Measurements from ENCODE around the gene RABL6.
"Not testable (repeated sequence)": the region's sequence is repeated elsewhere in the genome, so short reads cannot be mapped to it uniquely, and the experiment has no call there.

Gene RABL6

DNA sequence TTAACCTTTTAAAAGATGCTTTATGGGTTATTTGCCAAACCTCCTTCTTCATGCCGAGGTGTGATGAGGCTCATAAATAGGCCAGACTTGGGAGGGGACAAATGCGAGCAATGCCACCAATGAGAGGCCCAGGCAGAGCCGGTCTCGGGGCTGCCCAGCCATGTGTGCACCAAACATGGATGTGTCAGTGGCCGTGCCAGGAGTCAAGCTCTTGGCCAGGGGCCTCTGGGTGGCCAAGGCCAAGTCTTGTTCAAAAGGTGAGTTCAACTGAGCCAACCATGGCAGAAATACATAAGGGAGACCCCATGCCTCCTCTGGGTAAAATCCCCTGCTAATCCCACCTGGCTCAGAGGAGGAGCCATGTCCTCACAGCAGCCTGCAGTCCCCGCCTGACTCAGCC is 32.6 kb upstream of the RABL6 start:
- DNase-seq (ENCODE audit: low spot score): no peak

DNA sequence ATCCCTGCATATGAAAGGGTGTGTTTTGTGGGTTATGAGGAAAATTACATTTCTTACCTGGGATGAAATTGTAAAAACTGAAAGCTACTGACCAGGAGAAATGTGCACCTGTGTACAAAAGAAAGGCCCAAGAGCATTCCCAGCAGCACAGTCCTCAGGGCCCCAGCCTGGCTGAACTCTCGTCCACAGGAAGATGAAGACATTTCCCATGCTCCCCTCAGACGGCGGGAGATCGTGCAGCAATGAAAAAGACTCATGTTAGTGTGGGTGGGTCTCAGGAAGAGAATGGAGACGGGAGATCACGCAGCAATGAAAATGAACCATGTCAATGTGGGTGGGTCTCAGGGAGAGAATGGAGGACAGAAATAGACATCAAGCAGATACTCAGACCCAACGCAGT is 30.8 kb upstream of the RABL6 start:
- DNase-seq (ENCODE audit: low spot score): no peak

- no peak for DNase-seq (ENCODE audit: low spot score)
Measured at GRCh38 chr9:136777359-136777758, 30.4 kb upstream of the RABL6 start.

DNA sequence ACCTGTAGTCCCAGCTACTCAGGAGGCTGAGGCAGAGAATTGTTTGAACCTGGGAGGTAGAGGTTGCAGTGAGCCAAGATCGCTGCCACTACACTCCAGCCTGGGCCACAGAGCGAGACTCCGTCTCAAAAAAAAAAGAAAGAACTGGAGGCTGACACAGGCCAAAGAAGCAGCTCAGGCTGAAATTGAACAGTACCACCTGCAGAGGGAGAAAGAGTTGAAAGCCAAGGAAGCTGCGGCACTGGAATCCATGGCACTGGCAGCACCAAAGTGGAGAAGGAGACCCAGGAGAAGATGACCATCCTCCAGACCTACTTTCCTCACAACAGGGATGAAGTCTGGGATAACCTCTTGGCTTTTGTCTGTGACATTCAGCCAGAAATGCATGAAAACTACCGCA is 27.9 kb upstream of the RABL6 start:
- no peak for DNase-seq (ENCODE audit: low spot score)

DNA sequence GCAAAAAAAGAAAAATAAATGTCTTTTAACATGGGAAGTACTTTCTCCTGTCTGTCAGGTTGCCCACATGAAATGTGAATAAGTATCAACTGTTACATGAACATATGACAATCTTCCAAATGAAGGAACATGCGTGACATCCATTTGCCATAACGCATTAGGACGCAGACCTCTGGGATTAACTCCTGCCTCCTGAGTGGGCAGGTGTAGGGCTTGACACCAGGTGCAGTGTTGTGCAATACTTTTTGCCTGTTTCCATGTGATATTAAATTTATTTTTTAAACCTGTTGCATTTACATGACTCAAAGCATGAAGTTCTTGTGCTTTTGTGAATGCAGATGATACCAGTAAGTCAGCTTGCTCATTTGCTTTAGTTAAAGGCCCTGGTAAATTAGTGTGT is 25.3 kb upstream of the RABL6 start:
- DNase-seq (ENCODE audit: low spot score): no peak

DNA sequence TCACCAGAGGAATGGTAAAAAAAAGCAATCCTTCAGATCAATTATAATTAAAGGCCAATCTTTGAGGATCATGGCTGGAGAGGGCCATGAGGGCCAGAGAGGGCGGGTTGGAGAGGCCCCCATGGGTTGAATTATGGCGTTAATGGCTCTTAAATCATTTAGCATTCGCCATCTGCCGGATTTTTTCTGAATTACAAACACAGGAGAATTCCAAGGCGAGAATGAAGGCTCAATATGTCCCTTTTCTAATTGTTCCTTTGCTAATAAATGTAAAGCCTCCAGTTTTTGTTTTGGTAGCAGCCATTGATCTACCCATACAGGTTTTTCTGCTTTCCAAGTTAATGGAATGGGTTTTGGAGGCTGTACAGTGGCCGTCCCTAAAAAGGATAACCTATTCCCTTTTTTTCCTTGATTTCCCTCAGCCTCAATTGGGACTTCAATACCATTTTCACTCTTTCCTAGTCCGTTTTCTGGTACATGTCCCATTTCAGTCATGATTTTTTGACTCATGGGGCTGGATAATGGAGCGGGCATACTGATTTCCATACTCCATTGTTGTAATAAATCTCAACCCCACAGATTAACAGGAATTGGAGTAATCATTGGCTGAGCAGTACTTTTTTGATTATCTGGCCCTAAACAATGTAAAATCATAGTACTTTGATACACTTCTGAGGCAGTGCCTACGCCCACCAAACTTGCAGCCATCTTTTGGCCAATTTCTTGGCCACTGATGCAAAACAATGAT is 23.3 kb upstream of the RABL6 start:
- DNase-seq (ENCODE audit: low spot score): no peak

- DNase-seq (ENCODE audit: low spot score): peak; percentile 56
Measured at GRCh38 chr9:136784997-136785361, 22.8 kb upstream of the RABL6 start.

DNA sequence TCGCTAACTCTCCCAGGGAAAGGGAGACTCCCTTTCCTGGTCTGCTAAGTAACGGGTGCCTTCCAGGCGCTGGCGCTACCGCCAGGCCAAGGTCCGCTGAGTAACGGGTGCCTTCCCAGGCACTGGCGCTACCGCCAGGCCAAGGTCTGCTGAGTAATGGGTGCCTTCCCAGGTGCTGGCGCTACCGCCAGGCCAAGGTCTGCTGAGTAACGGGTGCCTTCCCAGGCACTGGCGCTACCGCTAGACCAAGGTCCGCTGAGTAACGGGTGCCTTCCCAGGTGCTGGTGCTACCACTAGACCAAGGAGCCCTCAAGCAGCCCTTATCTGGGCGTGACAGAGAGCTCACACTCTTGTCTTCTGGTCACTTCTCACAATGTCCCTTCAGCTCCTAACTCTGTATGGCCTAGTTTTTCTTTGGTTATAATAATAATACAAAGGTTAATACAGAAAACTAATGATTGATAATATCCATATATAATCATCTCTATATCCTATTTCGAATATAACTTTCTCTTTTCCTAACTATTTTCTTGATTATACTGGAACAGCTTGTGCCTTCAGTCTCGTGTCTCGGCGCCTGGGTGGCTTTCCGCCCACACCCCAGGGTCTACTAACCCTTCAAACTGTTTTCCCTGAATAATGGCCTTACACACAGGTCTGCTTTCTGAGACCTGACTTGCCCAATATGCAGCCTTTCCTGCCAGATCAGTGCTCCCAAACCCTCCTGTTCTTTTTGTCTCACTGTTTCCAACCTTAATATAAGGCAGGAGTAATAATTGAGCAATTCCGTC is 22.0 kb upstream of the RABL6 start:
- DNase-seq (ENCODE audit: low spot score): not testable (repeated sequence)

DNA sequence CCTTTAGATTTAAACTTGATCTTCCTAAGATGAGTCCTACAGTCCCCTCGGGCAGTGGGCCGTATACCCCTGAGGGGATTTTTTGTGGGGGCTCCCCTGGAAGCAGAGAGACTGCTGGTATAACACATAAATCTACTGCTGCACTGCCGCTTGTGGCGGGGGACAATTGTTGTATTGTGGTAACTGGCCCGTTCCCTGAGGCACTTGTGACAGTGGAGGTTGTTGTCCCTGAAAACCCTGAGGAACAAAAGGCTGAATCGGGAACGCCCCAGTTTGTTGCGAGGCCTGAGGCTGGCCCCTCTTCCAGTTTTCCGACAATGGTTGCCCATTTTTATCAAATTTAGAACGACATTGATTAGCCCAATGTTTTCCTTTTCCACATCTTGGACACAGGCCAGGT is 21.3 kb upstream of the RABL6 start:
- no peak for DNase-seq (ENCODE audit: low spot score)

DNA sequence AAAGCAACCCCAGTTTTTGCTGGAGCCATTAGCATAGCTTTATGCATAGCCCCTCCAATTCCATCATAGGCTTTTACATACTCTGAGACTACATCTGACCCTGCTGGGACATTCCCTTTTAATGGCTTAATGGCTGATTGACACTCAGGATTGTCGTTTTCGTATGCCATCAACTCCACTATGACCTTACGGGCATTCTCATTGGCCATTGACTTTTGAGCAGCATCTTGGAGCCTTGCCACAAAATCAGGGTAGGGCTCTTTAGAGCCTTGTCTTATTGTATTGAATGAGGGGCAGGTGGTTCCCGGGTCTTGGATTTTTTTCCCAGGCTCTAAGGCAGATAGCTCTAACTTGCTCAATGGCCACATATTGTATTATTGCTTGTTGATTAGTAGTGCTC is 20.8 kb upstream of the RABL6 start:
- not testable (repeated sequence) for DNase-seq (ENCODE audit: low spot score)

DNA sequence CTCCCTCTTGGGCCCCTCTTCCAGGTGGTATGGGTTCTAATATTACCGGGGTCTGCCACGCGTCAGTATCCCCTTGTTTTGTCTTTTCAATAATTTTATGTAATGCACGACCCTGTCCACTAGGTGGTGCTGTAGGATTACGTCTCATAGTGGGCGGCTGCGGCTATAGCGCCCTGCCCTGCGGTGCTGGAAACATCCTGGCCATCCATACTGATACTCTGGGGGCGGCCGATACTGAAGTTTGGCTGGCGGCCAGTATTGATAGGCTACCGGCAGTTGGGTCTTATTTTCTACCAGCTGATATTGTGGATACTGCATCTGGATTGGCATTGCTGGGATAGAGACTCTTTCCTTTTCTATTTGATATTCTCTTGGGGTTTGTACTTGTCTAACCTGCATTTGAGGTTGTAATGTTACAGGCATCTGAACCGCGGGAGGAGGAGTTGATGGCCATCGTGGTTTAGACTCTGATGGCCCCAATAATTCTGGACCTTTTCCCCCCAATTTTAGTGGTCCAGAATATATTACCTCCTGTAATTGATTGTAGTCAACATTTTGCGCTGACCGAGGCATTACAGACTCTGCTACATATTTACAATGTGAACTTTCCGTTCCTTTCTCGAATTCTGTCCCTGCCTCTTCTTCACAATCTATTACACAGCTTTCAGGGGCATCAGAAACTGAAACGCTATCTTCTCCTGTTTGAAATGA is 19.9 kb upstream of the RABL6 start:
- peak; percentile 83 for DNase-seq (ENCODE audit: low spot score)

DNA sequence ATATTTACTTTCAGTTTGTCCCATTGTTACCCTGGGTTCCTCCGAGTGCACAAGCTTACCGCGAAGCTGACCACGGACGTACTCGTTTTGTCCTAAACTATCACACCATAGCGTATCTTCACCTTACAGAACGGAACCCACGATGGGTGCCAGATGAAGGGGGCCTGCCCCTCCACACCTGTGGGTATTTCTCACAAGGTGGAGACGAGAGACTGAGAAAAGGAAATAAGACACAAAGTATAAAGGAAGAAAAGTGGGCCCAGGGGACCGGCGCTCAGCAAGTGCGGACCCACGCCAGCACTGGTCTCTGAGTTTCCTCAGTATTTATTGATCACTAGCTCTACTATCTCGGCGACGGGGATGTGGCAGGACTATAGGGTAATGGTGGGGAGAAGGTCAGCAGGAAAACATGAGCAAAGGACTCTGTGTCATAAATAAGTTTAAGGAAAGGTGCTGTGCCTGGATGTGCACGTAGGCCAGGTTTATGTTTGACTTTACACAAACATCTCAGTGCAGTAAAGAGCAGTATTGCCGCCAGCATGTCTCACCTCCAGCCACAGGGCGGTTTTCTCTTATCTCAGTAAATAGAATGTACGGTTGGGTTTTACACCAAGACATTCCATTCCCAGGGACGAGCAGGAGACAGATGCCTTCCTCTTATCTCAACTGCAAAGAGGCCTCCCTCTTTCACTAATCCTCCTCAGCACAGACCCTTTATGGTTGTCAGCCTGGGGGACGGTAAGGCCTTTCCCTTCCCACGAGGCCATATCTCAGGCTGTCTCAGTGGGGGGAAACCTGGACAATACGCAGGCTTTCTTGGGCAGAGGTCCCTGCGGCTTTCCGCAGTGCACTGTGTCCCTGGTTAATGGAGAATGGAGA is 18.9 kb upstream of the RABL6 start:
- not testable (repeated sequence) for DNase-seq (ENCODE audit: low spot score)

- DNase-seq (ENCODE audit: low spot score): no peak
Measured at GRCh38 chr9:136789523-136789937, 18.2 kb upstream of the RABL6 start.

GRCh38 chr9:136790640-136791515 is 16.9 kb upstream of the RABL6 start, which contains the start of gene TMEM141:
Gene TMEM141, plus strand, starts transcription at chr9:136791344. Its CDS starts 27 bp downstream, at chr9:136791371.
- peak; percentile 99 for DNase-seq (ENCODE audit: low spot score)

DNA sequence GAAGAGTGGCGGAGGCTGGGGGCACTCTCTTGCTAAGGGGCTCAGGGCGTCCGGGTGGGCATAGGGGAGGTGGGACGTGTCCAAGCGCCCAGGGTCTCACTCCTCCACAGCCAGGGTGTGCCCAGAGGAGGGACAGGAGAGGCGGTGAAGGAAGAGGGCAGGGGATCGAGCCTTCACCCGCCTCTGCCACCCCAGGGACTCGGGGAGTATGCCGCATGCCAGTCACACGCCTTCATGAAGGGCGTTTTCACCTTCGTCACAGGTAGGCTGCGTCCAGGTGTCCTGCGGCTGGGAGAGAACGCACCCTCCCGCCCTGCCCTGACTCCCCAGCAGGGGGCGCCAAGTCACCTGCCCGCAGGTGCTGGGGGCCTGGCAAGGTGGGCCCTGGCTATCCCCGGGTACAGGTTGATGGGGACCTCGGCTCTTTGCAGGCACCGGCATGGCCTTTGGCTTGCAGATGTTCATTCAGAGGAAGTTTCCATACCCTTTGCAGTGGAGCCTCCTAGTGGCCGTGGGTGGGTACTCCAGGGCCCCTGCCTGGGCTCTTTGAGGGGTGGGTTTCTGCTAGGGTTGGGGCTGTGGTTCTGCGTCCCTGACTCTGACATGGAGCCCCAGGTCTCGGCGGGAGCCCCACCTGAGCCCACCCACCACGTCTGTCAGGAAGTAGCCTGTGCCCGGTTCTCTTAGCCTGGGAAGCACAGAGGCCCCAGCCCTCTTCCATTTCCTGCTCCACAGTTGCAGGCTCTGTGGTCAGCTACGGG is 16.1 kb upstream of the RABL6 start:
- peak; percentile 69 for DNase-seq (ENCODE audit: low spot score)

DNA sequence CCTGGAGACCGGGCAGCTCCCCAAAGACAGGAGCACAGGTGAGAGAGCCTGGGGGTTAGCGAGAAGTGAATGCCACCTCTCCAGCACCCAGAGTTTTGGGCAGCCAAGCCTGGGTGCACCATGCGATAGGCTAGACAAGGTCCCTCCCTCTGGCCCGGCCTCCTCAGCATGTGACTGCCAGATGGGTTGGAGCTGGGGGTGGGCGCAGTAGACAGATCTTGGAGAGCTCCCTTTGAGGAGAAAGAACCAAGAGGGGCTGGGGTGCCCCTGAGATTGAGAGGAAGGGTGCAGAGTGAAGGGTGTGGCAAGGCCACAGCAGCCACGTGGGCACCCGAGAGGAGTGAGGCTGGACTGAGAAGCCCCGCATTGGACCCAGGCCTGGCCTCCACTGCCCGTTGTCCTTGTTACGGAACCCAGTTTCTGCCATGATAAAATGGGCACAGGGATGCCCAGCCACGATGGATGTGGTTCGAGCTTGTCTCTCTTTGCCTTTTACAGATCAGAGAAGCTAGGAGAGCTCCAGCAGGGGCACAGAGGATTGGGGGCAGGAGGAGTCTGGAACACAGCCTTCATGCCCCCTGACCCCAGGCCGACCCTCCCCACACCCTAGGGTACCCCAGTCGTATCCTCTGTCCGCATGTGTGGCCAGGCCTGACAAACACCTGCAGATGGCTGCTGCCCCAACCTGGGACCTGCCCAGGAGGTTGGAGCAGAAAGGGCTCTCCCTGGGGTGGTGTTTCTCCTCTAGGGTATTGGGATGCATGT is 15.2 kb upstream of the RABL6 start:
- no peak for DNase-seq (ENCODE audit: low spot score)

DNA sequence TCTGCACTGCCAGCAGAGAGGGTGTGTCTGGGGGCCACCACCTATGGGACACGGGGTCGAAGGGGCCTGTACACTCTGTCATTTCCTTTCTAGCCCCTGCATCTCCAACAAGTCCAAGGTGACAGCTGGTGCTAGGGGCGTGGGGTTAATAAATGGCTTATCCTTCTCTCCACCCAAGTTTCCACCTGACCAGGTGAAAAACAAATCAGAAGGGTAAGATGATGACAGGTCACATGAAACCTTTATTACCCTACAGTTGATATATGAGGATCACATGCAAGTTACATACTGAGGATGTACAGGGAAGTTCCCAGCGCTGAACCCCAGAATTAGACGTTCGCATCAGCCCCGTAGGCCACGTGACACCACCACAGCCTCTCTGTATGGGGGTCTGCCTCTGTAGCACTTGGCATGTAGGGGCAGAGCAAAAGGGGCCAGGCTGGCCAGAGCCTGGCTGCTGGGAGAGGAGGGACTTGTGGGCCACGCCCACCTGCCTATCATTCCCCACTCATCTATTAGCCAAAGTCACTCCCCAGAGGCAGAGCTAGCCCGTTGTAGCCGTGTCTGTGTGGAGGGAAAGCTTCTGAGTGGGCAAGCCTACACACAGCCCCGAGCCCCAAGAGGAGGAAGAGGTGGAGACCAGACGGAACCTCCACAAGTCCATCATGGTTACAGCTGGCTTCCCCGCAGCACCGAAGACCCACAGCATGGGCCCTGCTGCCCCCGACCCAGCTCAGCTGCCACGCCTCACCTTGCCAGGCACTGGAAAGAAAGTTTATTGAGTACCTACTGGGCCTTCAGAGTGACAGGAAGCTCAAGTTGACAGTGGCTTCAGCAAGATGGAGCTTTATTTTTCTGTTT is 14.4 kb upstream of the RABL6 start:
- no peak for DNase-seq (ENCODE audit: low spot score)

GRCh38 chr9:136794281-136794999 is 13.3 kb upstream of the RABL6 start:
- no peak for DNase-seq (ENCODE audit: low spot score)

All from CD4-positive, alpha-beta T cell treated with Interleukin-2 at 100 ng/mL for 4 hours (primary cell).